ELR (cell line): ENCODE data around the gene MTERF4.

Experiments
- DNase-seq: peaks from one replicate; pipeline ENCODE4 v3.0.0-alpha.2; 2015; ENCODE audit warnings: low read depth

The MTERF4 gene, protein sequence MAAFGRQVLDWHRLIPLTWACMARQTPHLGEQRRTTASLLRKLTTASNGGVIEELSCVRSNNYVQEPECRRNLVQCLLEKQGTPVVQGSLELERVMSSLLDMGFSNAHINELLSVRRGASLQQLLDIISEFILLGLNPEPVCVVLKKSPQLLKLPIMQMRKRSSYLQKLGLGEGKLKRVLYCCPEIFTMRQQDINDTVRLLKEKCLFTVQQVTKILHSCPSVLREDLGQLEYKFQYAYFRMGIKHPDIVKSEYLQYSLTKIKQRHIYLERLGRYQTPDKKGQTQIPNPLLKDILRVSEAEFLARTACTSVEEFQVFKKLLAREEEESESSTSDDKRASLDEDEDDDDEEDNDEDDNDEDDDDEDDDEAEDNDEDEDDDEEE

DNA sequence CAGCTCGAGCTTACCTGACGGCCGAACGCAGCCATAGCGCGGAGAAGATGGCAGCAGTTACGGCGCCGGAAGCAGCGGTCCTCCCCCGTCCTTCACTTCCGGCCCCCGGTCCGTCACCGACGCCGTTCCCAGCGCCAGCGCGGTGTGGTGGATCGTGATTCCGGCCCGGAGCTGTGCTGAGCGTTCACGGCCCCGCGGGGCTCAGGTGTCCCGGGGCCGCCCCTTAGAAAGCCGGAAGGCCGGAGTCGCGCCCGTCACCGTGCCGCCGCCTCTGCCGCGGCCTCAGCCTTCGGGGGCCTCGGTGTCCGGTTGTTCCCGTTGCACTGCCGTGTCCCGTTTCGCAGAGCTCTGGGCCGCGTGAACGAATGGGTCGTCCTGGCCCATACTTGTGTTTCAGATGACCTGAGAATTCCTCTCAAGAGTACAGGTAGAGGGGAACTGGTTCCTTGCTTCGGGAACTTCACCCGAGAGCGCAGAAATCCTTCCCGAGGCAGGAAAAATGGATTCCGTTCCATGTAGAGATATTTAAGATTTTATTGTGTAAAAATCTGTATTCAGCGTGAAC, at the start of gene MTERF4:
Gene MTERF4, minus strand, starts transcription at position 49 of the 565 bp plus-strand sequence. Its CDS starts 14 bp downstream, at position 35.
- peak; percentile 89 for DNase-seq

DNA sequence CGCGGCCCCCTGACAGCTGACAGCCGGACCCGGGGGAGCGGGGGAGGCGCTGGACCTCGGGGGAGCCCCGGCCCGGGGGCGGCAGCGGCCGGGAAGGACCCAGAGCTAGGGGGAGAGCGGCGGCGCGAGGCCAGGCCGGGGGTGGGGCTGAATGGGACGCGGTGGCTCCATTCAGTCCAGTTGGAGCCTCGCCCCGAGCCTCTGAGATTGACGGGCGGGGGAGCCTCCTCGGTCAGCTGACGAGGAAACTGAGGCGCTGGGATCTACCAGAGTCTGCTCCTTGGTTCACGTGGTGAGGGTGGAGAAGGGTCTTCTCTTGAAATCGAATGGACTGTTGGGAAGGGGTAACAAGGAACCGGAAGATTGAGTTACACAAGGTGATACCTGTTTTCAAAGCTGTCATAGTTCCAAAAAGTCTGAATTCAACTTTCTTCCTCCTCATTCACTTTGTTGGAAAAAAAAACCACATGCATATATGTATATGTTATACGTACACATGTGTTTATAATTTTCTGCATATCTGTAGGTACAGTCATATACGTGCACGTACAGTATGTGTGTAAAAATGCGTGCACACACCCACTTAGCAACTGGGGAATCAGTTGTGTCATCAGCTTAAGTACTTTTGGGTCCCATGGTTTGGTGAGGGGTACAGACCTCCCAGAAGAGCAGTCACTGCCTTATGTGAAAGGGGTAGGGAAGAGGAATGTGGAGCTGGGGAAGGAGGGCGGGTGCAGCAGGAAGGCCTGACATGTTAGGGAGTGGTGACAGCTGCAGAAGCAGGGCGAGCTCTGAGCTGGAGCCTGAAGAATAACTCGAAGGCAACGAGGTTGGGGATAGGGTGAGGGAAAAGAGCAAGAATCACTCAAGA, 48.8 kb upstream of the MTERF4 start:
- DNase-seq, result peak; percentile 42

DNA sequence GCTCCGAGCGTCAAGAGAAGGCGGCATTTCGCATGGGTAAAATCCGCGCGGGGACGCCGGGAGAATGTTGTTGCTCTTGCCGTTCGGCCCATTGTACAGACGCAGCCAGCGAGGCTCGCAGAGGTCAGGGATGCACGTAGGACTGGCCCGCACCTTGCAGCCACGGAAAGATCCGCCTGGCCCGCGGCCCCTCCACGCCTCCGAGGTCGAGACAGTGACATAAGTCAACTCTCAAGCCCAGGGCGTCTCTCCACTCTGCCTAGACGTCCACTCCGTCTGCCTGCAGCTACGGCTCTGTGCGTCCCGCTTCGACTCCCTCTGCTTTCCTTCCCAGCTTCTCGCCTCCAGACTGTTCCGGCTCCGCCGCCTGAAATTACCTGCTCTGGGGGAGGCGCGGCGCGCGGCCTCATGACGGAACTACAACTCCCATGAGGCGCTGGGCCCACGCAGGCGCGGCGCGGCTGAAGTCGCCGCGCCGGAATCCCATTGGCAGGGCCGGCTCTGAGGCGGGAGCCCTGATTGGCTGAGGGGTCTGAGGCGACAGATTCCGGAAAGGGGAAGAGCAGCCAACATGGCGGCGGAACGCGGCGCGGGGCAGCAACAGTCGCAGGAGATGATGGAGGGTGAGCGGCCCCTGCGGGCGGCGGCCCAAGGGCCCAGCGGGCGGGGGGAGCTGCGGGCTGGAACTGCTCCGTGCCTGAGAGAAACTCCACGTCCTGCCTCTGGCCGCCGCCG, 48.0 kb upstream of the MTERF4 start, which contains the start of gene PPP1R7:
Gene PPP1R7, plus strand, starts transcription at position 543 of the 735 bp plus-strand sequence. Its CDS starts 29 bp downstream, at position 572.
- DNase-seq, result peak; percentile 95

DNA sequence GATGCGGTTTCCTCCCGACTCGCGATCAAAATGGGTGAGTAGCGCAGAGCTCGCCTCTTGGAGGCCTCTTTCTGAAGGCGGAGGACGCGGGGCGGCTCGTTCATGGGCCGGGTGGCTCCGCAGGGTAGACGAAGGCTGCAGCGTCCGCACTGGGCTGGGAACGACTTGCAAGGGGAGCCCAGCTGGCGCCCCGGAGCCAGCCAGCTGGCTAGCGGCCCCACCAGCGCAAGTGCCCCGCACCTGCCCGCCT, 47.5 kb upstream of the MTERF4 start:
- no peak for DNase-seq

DNA sequence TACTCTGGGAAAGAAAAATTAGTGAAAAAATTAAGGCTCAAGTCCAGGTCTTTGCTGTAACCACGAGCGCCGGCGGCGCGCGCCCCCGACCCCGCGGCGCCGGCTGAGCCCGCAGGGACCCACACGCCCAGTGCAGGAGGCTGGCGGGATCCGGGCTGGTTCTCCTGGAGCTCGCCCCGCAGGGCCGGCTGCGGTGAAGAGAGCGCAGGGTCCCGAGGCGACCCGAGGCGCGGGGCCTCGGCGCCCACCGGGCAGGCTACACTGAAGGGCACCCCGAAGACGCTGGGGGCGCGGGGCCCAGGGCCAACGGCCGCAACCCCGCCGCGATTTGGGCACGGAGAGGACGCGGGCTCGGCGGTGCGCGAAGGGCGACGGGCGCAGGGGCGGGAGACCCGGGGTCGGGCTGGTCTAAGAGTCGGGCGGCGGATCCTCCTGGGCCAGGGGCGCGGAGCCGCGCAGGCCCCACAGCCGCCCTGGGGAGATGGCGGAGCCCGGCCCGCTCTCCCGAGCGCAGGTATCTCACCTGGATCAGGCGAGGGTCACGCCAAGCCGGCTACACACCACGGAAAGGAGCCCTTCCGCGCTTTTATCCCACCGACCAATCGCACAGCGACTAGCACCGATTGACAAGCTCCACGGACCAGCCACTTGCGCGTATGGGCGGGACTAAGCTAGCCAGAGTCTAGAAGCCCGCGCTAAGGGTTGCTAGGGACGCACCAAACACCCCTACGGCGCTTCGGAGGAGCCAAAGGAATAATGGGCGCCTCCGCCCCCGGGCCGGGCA, 47.0 kb upstream of the MTERF4 start, which contains the start of gene PASK:
Gene PASK, minus strand, starts transcription at position 582 of the 784 bp plus-strand sequence. CDS start 6,440 bp downstream, outside the sequence.
- DNase-seq, result peak; percentile 97

DNA sequence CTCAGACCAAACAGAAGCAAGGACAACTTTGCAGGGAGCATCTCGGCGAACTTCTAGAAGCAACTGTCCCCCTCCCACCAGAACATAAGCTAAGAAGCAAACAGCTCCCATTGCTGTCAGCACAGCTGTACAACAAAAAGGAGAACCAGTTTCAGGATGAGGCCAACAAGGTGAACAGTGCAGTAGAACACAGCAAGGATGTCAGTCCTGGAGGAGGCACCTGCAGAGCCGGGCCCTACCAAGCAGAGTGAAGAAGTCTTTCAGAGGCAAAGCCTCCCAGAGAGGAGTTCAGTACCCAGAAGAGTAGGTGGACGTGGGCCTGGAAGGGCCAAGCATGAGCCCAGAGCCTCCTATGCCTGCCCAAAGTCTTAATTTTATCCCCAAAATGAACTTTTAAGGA, 46.2 kb upstream of the MTERF4 start:
- no peak for DNase-seq

DNA sequence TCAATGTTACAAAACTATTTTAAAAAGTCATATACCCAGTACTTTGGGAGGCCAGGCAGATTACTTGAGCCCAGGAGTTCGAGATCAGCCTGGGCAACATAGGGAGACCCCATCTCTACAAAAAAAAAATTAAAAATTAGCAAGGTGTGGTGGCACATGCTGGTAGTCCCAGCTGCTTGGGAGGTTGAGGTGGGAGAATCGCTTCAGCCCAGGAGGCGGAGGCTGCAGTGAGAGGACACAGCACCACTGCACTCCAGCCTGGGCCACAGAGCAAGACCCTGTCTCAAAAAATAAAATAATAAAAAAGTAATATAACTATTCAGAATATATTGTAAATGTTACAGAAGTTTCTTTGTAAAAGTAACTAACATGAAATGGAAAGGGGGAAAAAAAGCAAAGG, 45.2 kb upstream of the MTERF4 start:
- DNase-seq, result no peak

DNA sequence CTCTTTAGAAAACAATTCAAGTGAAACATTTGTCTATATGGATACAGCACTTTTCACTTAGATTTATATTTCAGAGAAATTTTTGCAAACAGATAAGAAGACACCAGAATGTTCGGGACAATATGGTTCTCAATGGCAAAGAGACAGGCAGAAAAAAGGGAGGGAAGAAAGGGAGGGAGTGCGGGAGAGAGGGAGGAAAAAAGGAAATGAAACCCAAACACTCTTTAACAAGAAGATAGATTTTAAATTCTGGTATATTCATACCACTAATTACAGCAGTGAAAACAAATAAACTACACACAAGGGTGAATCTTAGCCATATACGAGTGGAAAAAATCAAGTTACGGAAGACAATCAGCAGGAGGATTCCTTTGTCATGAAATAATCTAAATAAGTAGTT, 44.2 kb upstream of the MTERF4 start:
- no peak for DNase-seq

DNA sequence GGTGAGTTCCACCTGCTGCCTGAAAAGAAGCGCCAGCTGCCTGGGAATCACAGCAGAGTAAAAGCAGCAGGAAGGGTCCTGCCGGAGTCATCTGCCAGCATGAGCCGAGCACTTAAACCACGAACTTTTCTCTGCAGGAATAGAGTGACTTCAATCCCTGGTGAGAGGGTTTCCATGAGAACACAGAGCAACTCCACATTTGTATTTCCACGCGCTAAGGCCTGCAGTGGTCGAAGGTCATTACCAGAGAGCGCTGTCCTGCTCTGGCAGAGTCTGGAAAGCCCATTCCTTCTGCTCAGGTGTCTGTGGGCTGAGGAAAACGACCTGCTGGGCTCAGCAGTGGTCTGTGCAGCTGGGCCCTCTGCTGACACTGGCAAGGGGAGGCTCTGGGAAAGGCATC, 40.5 kb upstream of the MTERF4 start:
- DNase-seq, result no peak

DNA sequence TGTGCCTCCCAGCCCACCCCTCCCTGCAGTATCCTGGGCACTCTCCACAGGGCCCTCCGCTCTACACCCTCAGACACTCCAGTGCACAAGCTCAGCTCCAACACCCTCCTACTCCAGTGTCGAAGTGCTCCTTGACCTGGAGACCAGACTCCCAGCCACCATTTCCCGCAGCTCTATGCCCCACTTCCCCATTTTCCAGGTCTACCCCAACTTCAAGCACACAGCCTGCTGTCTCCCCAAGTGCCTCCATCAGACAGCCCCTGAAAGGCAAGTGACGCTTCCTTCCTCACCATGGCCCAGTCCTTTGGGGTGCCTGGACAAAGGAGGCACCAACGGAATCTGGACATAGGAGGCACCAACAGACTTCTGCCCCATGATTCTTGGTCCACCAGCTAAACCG, 40.0 kb upstream of the MTERF4 start:
- DNase-seq, result no peak

DNA sequence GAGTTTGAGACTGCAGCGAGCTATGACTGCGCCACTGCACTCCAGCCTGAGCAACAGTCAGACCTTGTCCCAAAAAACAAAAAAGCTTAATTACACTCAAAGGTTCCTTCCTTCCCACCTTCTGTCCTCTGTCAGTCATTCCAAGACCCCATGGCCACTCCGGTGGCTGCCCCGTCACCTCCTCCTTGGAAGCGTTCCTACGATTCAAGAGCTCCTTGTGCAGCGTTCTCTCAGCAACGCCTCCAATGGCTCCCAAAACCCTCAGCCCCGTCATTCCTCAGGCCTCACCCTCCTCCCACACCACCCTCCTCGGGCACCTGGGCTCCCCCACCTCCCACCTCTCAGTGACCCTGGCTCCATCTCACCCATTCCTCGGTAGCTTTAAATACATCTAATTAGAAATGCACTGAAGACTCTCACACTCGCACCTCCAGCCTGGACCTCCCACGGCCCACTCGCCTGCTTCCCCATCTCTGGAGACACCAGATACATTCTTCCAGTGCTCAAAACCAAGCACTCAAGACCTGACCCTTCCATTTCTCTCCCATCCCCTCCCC, 39.2 kb upstream of the MTERF4 start:
- no peak for DNase-seq

DNA sequence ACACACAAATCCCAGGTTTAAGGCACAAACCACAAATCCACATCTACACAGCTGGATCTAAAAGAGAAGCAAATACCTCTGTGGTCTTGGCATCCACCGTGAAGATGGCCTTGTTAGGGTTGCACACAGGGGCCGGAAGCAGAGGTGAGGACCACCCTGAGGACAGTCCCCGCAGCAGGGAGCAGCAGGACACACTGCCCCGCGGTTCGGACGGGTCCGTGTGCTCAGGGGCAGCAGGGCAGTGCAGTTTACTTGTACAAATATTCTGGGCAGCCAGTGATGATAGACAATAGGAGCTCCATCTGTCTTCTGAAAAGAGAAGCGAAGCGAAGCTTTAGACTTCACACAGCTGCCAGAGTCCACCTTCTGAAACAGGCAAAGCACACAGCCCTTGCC, 38.4 kb upstream of the MTERF4 start:
- no peak for DNase-seq

DNA sequence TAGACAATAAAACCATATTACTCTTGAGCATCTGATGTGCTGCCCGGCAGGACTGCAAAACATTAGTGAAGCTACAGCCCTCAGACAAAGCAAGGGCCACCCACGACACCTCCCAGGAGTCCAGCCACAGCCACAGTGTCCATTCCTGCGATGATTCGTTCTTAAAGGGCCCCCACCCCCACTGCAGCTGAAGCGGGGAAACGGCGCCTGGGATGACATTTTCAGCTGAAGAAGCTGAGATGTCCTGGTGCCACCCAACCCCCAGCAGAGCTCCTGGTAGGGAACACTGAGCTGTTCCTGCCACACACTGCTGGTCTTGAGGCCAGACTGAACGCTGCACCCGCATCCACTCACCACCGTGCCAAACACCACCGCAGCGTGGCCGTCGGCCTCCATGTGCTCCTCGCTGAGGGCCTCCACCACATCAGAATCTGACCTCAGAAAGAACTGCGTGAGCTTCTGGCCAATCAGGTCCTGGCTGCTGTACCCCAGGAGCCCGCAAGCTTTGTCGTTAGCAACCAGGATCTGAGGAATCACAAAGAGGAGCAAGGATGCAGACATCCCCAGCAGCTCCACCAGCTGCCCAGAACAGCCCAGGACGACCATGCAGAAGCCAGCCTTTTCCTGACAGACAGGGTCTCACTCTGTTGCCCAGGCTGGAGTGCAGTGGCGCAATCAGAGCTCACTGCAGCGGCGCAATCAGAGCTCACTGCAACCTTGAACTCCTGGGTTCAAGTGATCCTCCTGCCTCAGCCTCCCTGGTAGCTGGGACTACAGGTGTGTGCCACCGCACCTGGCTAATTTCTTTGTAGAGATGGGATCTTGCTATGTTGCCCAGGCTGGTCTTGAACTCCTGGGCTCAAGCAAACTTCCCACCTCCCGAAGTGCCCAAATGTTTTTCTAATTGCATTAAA, 37.7 kb upstream of the MTERF4 start:
- no peak for DNase-seq

DNA sequence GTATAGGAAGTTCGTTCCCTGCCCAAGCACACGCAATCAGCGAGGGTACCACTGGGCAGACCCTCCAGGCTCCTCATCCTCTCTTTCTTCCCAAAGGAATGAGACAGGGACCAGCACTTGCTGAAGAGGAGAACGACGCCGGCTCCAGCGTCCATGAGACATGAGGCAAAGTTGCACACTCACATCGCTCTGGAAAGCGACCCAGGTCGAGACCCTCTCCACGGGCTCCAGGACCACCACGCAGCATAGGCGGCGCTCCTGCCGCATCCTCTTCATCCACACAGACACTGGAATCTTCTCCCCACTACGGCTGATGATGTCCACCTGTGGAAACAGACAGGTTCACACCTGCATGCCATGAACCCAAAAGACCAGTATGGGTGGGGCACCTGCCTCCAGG, 36.4 kb upstream of the MTERF4 start:
- no peak for DNase-seq

DNA sequence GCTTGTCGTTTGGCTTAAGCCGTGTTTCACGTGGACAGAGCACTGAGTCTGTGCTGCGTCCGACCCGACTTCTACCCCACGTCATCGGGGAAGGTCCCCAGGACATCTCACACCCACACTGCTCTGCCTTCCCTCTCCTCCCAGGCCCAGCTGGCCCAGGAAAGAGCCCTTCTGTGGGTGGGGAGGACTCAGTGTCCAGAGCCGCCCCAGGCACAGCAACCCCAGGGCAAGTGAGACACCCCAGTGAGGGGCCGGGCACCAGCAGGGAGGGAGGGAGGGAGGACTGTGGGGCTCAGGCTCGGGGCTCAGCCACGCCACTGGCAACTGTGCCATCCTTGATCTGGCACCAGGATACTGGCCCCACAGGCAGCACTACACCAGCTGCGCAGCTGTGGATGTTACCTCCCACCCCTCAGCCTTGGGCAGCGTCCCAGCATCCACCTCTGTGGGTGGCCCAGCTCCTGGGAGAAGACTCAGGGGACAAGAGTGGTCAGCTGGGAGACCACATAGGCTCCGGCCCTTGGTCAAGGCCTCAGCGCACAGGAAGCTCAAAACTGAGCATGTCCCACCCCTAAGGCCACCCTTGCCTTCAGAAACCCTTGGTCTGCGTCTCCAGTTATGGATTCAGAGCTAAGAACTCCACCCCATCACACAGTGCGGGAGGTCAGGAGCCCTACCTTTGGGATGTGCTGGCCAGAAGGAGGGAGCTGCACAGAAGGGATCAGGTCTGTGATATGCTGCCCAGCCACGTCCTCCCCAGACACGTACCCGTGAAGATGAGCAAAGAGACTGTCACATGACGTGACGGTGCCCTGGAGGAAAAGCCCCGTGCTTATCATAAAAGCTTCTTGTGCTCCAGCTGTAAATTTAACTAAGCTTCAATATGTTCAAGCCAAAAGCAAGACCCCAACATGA, 35.4 kb upstream of the MTERF4 start:
- DNase-seq, result no peak

DNA sequence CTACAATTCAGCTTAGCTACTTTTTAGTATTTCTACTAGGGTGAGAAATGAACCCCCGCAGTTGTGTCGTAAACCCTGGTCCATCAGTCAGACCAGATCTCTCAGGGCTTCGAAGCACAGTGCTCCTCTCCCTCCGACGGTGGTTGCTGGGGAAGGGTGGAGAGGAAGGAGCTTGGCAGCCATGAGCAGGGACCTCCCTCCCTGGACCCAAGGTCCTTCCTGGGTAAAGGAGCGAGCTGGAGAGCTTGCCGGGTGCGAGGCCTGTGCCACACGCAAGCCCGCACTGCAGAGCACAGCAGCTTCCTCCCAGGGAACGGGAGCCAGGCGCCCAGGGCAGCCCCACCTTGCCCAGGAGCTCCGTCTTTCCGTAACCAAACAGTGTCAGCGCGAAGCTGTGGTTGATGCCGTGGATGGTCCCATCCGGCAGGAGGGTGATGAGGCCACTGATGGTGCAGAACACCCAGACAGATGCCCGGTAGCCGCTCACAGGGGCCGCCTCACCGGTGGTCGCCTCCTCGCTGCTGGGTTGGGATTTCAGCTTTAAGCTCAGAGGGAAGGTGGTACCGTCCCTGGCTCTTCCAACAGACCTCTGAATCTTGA, 34.7 kb upstream of the MTERF4 start:
- DNase-seq, result no peak

DNA sequence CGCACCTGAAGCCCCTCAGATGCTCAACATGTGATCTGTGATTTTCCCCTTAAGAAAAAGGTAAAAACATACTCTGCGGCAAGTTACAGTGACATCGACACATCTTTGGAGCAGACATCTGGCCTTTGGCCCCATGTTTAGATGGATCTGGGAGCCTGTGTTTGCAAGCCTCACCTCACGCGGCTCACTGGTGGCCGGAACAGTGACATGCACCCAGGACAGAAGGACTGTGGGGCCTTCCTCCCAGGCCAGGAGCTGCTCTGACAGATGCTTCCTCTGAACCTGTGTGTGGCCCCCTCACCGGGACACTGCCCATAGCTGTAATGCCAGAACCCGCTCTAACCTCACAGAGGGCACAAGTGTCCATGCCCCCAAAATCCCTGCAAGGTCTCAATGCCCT, 34.1 kb upstream of the MTERF4 start:
- DNase-seq, result no peak

DNA sequence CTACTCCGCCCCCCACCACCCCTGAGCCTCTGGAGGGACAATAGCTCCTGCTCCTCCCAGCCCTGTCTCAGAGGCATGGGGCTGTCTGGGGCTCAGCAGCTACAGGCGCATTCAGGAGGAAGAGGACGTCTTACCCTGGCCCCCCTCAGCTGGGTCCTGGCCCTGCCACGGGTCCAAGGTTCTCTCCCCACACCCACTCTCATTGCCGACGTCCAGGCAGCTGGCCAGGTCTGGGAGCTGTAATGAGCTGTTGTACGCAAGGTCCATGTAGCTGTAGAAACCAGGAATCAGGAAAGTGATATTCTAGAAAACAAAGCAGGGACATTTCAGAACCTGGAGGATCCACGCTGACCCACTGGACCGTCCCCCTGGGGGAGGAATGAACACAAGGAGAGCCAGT, 33.6 kb upstream of the MTERF4 start:
- DNase-seq, result no peak

DNA sequence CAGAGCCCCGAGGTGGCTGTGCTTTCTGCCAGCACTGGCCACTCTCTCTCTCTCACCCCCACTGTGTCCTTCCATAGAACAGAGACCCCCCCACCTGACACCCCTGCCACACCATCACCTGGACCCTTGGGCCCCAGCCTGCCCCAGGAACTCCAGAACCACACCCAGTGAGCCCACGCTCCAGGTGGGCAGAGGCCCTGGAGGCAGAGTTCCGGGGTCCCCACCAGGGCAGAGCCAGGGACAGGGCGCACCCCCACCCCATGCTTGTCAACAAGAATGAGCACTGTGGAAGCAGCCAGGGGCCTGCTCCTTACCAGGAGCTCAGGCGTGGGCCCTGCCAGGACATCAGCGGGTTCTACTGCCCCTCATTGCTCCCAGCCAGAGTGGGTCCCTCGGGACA, 32.6 kb upstream of the MTERF4 start:
- DNase-seq, result no peak
